ENCODE results near the gene MED27.

Gene MED27, protein sequence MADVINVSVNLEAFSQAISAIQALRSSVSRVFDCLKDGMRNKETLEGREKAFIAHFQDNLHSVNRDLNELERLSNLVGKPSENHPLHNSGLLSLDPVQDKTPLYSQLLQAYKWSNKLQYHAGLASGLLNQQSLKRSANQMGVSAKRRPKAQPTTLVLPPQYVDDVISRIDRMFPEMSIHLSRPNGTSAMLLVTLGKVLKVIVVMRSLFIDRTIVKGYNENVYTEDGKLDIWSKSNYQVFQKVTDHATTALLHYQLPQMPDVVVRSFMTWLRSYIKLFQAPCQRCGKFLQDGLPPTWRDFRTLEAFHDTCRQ

GRCh38 chr9:132079391-132080091 is at the start of gene MED27:
MED27 (minus strand) TSS chr9:132079867; CDS start chr9:132079844, 23 bp downstream.
- no peaks in the 10 kb centered on the region for H3K9me3 ChIP-seq (ENCODE audit: insufficient read depth, low read length)

GRCh38 chr9:132127888-132128534 is 48.3 kb upstream of the MED27 start:
- no peak for DNase-seq (ENCODE audit: low read depth, low spot score)
- TF ChIP-seq SUZ12 (IDR thresholded peaks at IDR 0.05; ENCODE audit: extremely low read depth, insufficient read depth, insufficient read length) (no peak), ZNF274 (IDR thresholded peaks at IDR 0.05; ENCODE audit: low read depth, low read length) (no peak), YY1 (IDR thresholded peaks at IDR 0.05; ENCODE audit: insufficient read depth, insufficient read length) (no peak)
- Histone ChIP-seq H3K36me3 (ENCODE audit: insufficient read depth, insufficient read length, low read length) (no peaks in the 10 kb centered on the region), H3K9me3 (ENCODE audit: insufficient read depth, low read length) (no peaks in the 10 kb centered on the region), H3K4me3 (ENCODE audit: insufficient read length, low read depth) (no peak overlapping the region), H3K27me3 (ENCODE audit: insufficient read depth, insufficient read length) (peaks cover 9% of the 10 kb centered on the region), H3K4me1 (ENCODE audit: insufficient read depth, insufficient read length) (peaks cover 14% of the 10 kb centered on the region), H3K9ac (ENCODE audit: insufficient read length, low read depth) (no peak overlapping the region)

More at GRCh38 chr9:132079391-132080091, at the start of gene MED27:
- peak; percentile 90 for DNase-seq (ENCODE audit: low read depth, low spot score)
- H3K4me3 ChIP-seq (ENCODE audit: insufficient read length, low read depth): peak within 1 kb of the TSS; percentile 96
- H3K9ac ChIP-seq (ENCODE audit: insufficient read length, low read depth): peak within 1 kb of the TSS; percentile 86
- no peaks in the 10 kb centered on the region for H3K4me1 ChIP-seq (ENCODE audit: insufficient read depth, insufficient read length)
- TF ChIP-seq SUZ12 (IDR thresholded peaks at IDR 0.05; ENCODE audit: extremely low read depth, insufficient read depth, insufficient read length): no peak
- TF ChIP-seq YY1 (IDR thresholded peaks at IDR 0.05; ENCODE audit: insufficient read depth, insufficient read length): peak; percentile 77
- H3K36me3 ChIP-seq (ENCODE audit: insufficient read depth, insufficient read length, low read length): peaks cover 26% of the 10 kb centered on the region
- no peaks in the 10 kb centered on the region for H3K27me3 ChIP-seq (ENCODE audit: insufficient read depth, insufficient read length)

DNA sequence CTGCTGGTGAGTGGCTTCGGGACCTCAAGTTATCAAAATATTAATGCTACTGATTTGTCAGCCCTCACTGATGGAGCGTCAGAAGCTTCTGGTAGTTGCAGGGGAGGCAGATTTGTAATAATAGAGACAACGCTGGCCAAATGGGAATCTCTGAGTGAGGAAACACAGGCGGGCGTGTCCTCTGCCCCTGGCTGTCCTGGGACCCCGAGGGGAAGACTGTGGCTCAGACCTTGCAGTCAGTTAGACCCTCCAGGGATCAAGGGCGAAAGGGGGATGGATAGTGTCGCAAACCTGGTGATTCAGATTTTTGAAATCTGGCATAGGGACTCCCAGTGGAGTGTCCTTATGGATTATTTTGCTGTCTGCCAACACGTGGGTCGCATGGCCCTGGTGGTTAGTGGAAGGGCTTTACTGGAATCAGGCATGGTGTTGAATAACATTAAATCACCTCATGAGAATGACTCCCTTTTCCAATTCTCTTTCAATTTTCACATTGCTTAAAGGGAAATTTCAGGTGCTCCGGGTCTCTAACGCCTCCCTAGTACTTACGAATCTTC is 47.1 kb upstream of the MED27 start:
- Histone ChIP-seq H3K4me3 (ENCODE audit: insufficient read length, low read depth) (no peak overlapping the region), H3K9me3 (ENCODE audit: insufficient read depth, low read length) (no peaks in the 10 kb centered on the region), H3K4me1 (ENCODE audit: insufficient read depth, insufficient read length) (peaks cover 14% of the 10 kb centered on the region), H3K36me3 (ENCODE audit: insufficient read depth, insufficient read length, low read length) (no peaks in the 10 kb centered on the region), H3K9ac (ENCODE audit: insufficient read length, low read depth) (no peak overlapping the region), H3K27me3 (ENCODE audit: insufficient read depth, insufficient read length) (peaks cover 6% of the 10 kb centered on the region)
- TF ChIP-seq YY1 (IDR thresholded peaks at IDR 0.05; ENCODE audit: insufficient read depth, insufficient read length) (no peak), SUZ12 (IDR thresholded peaks at IDR 0.05; ENCODE audit: extremely low read depth, insufficient read depth, insufficient read length) (no peak), ZNF274 (IDR thresholded peaks at IDR 0.05; ENCODE audit: low read depth, low read length) (no peak)
- no peak for DNase-seq (ENCODE audit: low read depth, low spot score)

- DNase-seq (ENCODE audit: low read depth, low spot score): no peak
- H3K4me1 ChIP-seq (ENCODE audit: insufficient read depth, insufficient read length): peaks cover 14% of the 10 kb centered on the region
- TF ChIP-seq SUZ12 (IDR thresholded peaks at IDR 0.05; ENCODE audit: extremely low read depth, insufficient read depth, insufficient read length) (no peak), YY1 (IDR thresholded peaks at IDR 0.05; ENCODE audit: insufficient read depth, insufficient read length) (no peak), ZNF274 (IDR thresholded peaks at IDR 0.05; ENCODE audit: low read depth, low read length) (no peak)
- H3K27me3 ChIP-seq (ENCODE audit: insufficient read depth, insufficient read length): peaks cover 5% of the 10 kb centered on the region
- H3K9ac ChIP-seq (ENCODE audit: insufficient read length, low read depth): no peak overlapping the region
- H3K36me3 ChIP-seq (ENCODE audit: insufficient read depth, insufficient read length, low read length): no peaks in the 10 kb centered on the region
- H3K4me3 ChIP-seq (ENCODE audit: insufficient read length, low read depth): no peak overlapping the region
- no peaks in the 10 kb centered on the region for H3K9me3 ChIP-seq (ENCODE audit: insufficient read depth, low read length)
Measured at GRCh38 chr9:132125944-132126679, 46.4 kb upstream of the MED27 start.

GRCh38 chr9:132125361-132125760 is 45.7 kb upstream of the MED27 start:
- no peak for TF ChIP-seq YY1 (IDR thresholded peaks at IDR 0.05; ENCODE audit: insufficient read depth, insufficient read length)
- no peak for TF ChIP-seq SUZ12 (IDR thresholded peaks at IDR 0.05; ENCODE audit: extremely low read depth, insufficient read depth, insufficient read length)
- no peak for TF ChIP-seq ZNF274 (IDR thresholded peaks at IDR 0.05; ENCODE audit: low read depth, low read length)
- Histone ChIP-seq H3K4me1 (ENCODE audit: insufficient read depth, insufficient read length) (peaks cover 14% of the 10 kb centered on the region), H3K9ac (ENCODE audit: insufficient read length, low read depth) (no peak overlapping the region), H3K27me3 (ENCODE audit: insufficient read depth, insufficient read length) (peaks cover 5% of the 10 kb centered on the region), H3K4me3 (ENCODE audit: insufficient read length, low read depth) (no peak overlapping the region), H3K36me3 (ENCODE audit: insufficient read depth, insufficient read length, low read length) (no peaks in the 10 kb centered on the region), H3K9me3 (ENCODE audit: insufficient read depth, low read length) (no peaks in the 10 kb centered on the region)
- peak; percentile 35 for DNase-seq (ENCODE audit: low read depth, low spot score)

DNA sequence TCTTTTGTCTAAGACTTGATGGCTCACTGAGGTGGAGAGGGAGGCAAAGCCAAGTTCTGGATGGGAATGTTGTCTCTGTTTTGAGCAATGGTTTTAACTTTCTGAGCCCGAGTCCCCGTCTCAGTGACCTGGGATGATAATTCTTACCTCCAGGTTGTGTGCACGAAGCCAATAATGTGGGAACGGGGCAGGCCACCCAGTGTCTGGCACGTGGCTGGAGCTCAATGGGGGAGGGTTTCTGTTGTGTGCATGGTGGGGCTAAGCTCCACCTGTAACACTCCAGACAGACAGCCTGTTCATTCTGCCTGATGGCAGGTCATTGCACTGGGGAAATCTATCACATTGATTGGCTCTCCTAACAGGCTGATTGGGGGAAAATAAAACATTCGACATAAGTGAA is 45.1 kb upstream of the MED27 start:
- Histone ChIP-seq H3K27me3 (ENCODE audit: insufficient read depth, insufficient read length) (peaks cover 5% of the 10 kb centered on the region), H3K4me1 (ENCODE audit: insufficient read depth, insufficient read length) (peaks cover 14% of the 10 kb centered on the region), H3K4me3 (ENCODE audit: insufficient read length, low read depth) (no peak overlapping the region), H3K9ac (ENCODE audit: insufficient read length, low read depth) (no peak overlapping the region), H3K9me3 (ENCODE audit: insufficient read depth, low read length) (no peaks in the 10 kb centered on the region), H3K36me3 (ENCODE audit: insufficient read depth, insufficient read length, low read length) (no peaks in the 10 kb centered on the region)
- no peak for TF ChIP-seq SUZ12 (IDR thresholded peaks at IDR 0.05; ENCODE audit: extremely low read depth, insufficient read depth, insufficient read length)
- no peak for TF ChIP-seq ZNF274 (IDR thresholded peaks at IDR 0.05; ENCODE audit: low read depth, low read length)
- no peak for TF ChIP-seq YY1 (IDR thresholded peaks at IDR 0.05; ENCODE audit: insufficient read depth, insufficient read length)
- DNase-seq (ENCODE audit: low read depth, low spot score): no peak

Data from NT2/D1 (cell line).